GM11168 (cell line): ENCODE data around the gene SLC35F4.

Experiments used
- in situ Hi-C: fragments of 300-500 bp; cut with MboI; formaldehyde crosslinking; loops from one replicate; pipeline ENCODE4 v1.12.0; 2022; ENCODE audit warnings: low sequenced_read_pairs; ENCODE audit not compliant: unreplicated experiment

SLC35F4 gene

GRCh38 chr14:57656853-57657252, 209.0 kb downstream of the SLC35F4 start:
- in situ Hi-C loops: loop anchor here (25.0 kb wide), 1 partner anchor 405 kb away; no protein-coding TSS in a partner anchor

GRCh38 chr14:57652769-57653168, 213.1 kb downstream of the SLC35F4 start:
- in situ Hi-C loops: loop anchor here (25.0 kb wide), 1 partner anchor 410 kb away; no protein-coding TSS in a partner anchor

- in situ Hi-C loops: no loop called here
Measured at GRCh38 chr14:57641776-57642175, 224.1 kb downstream of the SLC35F4 start.

GRCh38 chr14:57640036-57640435, 225.9 kb downstream of the SLC35F4 start:
- in situ Hi-C loops: no loop called here

- in situ Hi-C loops: no loop called here
Measured at GRCh38 chr14:57637901-57638300, 228.0 kb downstream of the SLC35F4 start.

GRCh38 chr14:57634335-57634734, 231.6 kb downstream of the SLC35F4 start:
- in situ Hi-C loops: no loop called here

GRCh38 chr14:57632649-57633048, 233.2 kb downstream of the SLC35F4 start:
- in situ Hi-C loops: no loop called here

GRCh38 chr14:57617510-57617909, 248.4 kb downstream of the SLC35F4 start:
- in situ Hi-C loops: no loop called here

GRCh38 chr14:57612946-57613345, 252.9 kb downstream of the SLC35F4 start:
- in situ Hi-C loops: no loop called here

- in situ Hi-C loops: no loop called here
Measured at GRCh38 chr14:57611555-57612075, 254.3 kb downstream of the SLC35F4 start.

GRCh38 chr14:57610631-57611030, 255.3 kb downstream of the SLC35F4 start:
- in situ Hi-C loops: no loop called here

- in situ Hi-C loops: no loop called here
Measured at GRCh38 chr14:57609192-57610075, 256.5 kb downstream of the SLC35F4 start.

GRCh38 chr14:57607086-57607485, 258.8 kb downstream of the SLC35F4 start:
- in situ Hi-C loops: no loop called here

GRCh38 chr14:57583396-57583795, 282.5 kb downstream of the SLC35F4 start:
- in situ Hi-C loops: no loop called here

GRCh38 chr14:57582746-57583145, 283.1 kb downstream of the SLC35F4 start:
- in situ Hi-C loops: no loop called here

- in situ Hi-C loops: no loop called here
Measured at GRCh38 chr14:57578801-57579200, 287.1 kb downstream of the SLC35F4 start.

GRCh38 chr14:57576498-57576897, 289.4 kb downstream of the SLC35F4 start:
- in situ Hi-C loops: no loop called here

- in situ Hi-C loops: no loop called here
Measured at GRCh38 chr14:57575482-57575881, 290.4 kb downstream of the SLC35F4 start.

GRCh38 chr14:57574617-57575288, 291.1 kb downstream of the SLC35F4 start:
- in situ Hi-C loops: no loop called here

- in situ Hi-C loops: no loop called here
Measured at GRCh38 chr14:57573173-57573572, 292.7 kb downstream of the SLC35F4 start.

- in situ Hi-C loops: no loop called here
Measured at GRCh38 chr14:57568554-57568953, 297.3 kb downstream of the SLC35F4 start.
